Measurements from ENCODE around the gene VGLL4.

Gene VGLL4

GRCh38 chr3:11631820-11632219 lies 11.9 kb downstream of the VGLL4 start:
- Histone ChIP-seq H4K20me1 (ENCODE audit: insufficient read depth) (no peaks in the 10 kb centered on the region), H3K4me3 (IDR thresholded peaks at IDR 0.05; ENCODE audit: insufficient read depth, low read depth, low read length) (no peak overlapping the region), H3K79me2 (ENCODE audit: insufficient read depth, low read depth) (peaks cover 5% of the 10 kb centered on the region; the same call in 1 of the 2 replicates), H3K27me3 (ENCODE audit: insufficient read depth, low read depth) (no peaks in the 10 kb centered on the region), H3K9ac (no peak overlapping the region), H3K4me2 (no peak overlapping the region), H3K27ac (peak overlapping the region; percentile 11; the same call in 1 of the 2 replicates), H3K4me1 (ENCODE audit: low read depth, poor library complexity, severe bottlenecking) (peaks cover 14% of the 10 kb centered on the region), H3K36me3 (ENCODE audit: insufficient read depth) (no peaks in the 10 kb centered on the region), H2AFZ (ENCODE audit: low read depth) (no peak overlapping the region)
- TF ChIP-seq, protein P1, sequence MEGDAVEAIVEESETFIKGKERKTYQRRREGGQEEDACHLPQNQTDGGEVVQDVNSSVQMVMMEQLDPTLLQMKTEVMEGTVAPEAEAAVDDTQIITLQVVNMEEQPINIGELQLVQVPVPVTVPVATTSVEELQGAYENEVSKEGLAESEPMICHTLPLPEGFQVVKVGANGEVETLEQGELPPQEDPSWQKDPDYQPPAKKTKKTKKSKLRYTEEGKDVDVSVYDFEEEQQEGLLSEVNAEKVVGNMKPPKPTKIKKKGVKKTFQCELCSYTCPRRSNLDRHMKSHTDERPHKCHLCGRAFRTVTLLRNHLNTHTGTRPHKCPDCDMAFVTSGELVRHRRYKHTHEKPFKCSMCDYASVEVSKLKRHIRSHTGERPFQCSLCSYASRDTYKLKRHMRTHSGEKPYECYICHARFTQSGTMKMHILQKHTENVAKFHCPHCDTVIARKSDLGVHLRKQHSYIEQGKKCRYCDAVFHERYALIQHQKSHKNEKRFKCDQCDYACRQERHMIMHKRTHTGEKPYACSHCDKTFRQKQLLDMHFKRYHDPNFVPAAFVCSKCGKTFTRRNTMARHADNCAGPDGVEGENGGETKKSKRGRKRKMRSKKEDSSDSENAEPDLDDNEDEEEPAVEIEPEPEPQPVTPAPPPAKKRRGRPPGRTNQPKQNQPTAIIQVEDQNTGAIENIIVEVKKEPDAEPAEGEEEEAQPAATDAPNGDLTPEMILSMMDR (conservative IDR thresholded peaks at IDR 0.05; ENCODE audit: low read depth, low read length): no peak

DNA sequence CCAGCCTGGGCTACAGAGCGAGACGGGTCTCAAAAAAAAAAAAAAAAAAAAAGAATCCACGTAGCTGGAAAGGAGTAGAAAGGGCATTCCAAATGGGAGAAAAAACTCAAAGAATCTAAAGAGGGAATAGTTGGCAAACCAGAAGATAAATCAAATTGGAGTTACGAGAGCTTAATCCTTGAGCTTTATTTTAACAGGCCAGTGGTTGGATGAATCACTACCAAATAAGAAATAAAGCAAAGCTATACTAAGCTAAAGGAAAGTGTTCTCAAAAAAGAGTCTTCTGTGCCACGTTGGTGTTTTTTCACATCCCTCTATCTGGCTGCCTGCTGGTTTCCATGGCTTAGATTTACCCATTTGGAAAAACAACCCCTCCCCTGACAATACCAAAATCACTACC lies 14.0 kb downstream of the VGLL4 start:
- Histone ChIP-seq H3K4me2 (no peak overlapping the region), H3K4me3 (IDR thresholded peaks at IDR 0.05; ENCODE audit: insufficient read depth, low read depth, low read length) (no peak overlapping the region), H4K20me1 (ENCODE audit: insufficient read depth) (no peaks in the 10 kb centered on the region), H3K79me2 (ENCODE audit: insufficient read depth, low read depth) (peaks cover 3% of the 10 kb centered on the region; the same call in 1 of the 2 replicates), H3K27ac (no peak overlapping the region), H3K9ac (no peak overlapping the region), H3K36me3 (ENCODE audit: insufficient read depth) (no peaks in the 10 kb centered on the region), H2AFZ (ENCODE audit: low read depth) (no peak overlapping the region), H3K4me1 (ENCODE audit: low read depth, poor library complexity, severe bottlenecking) (peaks cover 14% of the 10 kb centered on the region), H3K27me3 (ENCODE audit: insufficient read depth, low read depth) (no peaks in the 10 kb centered on the region)
- TF ChIP-seq, protein P1 (conservative IDR thresholded peaks at IDR 0.05; ENCODE audit: low read depth, low read length): no peak

GRCh38 chr3:11627612-11628011 lies 16.1 kb downstream of the VGLL4 start:
- H3K4me1 ChIP-seq (ENCODE audit: low read depth, poor library complexity, severe bottlenecking): peaks cover 12% of the 10 kb centered on the region
- no peaks in the 10 kb centered on the region for H3K27me3 ChIP-seq (ENCODE audit: insufficient read depth, low read depth)
- H2AFZ ChIP-seq (ENCODE audit: low read depth): no peak overlapping the region
- no peaks in the 10 kb centered on the region for H4K20me1 ChIP-seq (ENCODE audit: insufficient read depth)
- TF ChIP-seq, protein P1 (conservative IDR thresholded peaks at IDR 0.05; ENCODE audit: low read depth, low read length): no peak
- H3K36me3 ChIP-seq (ENCODE audit: insufficient read depth): no peaks in the 10 kb centered on the region
- H3K9ac ChIP-seq: no peak overlapping the region
- no peak overlapping the region for H3K4me2 ChIP-seq
- H3K27ac ChIP-seq: no peak overlapping the region
- no peak overlapping the region for H3K4me3 ChIP-seq (IDR thresholded peaks at IDR 0.05; ENCODE audit: insufficient read depth, low read depth, low read length)
- peaks cover 6% of the 10 kb centered on the region; the same call in 1 of the 2 replicates for H3K79me2 ChIP-seq (ENCODE audit: insufficient read depth, low read depth)

GRCh38 chr3:11626084-11626463 lies 17.6 kb downstream of the VGLL4 start:
- H3K4me2 ChIP-seq: no peak overlapping the region
- H4K20me1 ChIP-seq (ENCODE audit: insufficient read depth): no peaks in the 10 kb centered on the region
- no peaks in the 10 kb centered on the region for H3K36me3 ChIP-seq (ENCODE audit: insufficient read depth)
- TF ChIP-seq, protein P1 (conservative IDR thresholded peaks at IDR 0.05; ENCODE audit: low read depth, low read length): no peak
- no peak overlapping the region for H3K9ac ChIP-seq
- no peak overlapping the region for H2AFZ ChIP-seq (ENCODE audit: low read depth)
- no peaks in the 10 kb centered on the region for H3K4me1 ChIP-seq (ENCODE audit: low read depth, poor library complexity, severe bottlenecking)
- no peaks in the 10 kb centered on the region for H3K27me3 ChIP-seq (ENCODE audit: insufficient read depth, low read depth)
- H3K27ac ChIP-seq: no peak overlapping the region
- peaks cover 15% of the 10 kb centered on the region; the same call in 1 of the 2 replicates for H3K79me2 ChIP-seq (ENCODE audit: insufficient read depth, low read depth)
- no peak overlapping the region for H3K4me3 ChIP-seq (IDR thresholded peaks at IDR 0.05; ENCODE audit: insufficient read depth, low read depth, low read length)

All from KMS-11 (cell line).